CD8-positive, alpha-beta memory T cell (primary cell): ENCODE measurements around the gene OSBPL10. TPM values are rescaled to one million over a fixed set of nuclear protein-coding genes. Genes with fewer than 3 reads are reported as not detected.

Experiments
- CTCF ChIA-PET: fragments of 350-600 bp; sonication (Branson Sonifier 250); formaldehyde crosslinking; loops from one replicate; lab custom pipeline; 2021; ENCODE audit warnings: antibody characterized with exemption; lab: Charles Lee
- POLR2A ChIA-PET: fragments of 350-600 bp; sonication (Branson Sonifier 250); formaldehyde crosslinking; loops from one replicate; lab custom pipeline; 2021; ENCODE audit warnings: antibody characterized with exemption; lab: Charles Lee
- DNase-seq, 5 donors: peaks; one replicate each; pipeline versions ENCODE4 v3.0.0 to v3.0.0-alpha.2; 2020 to 2022; ENCODE audit warnings: mixed read lengths in 1 of 5
- H3K27ac ChIP-seq: one replicate; pipeline ENCODE4 v1.7.0; 2013; ENCODE audit warnings: low read depth, mild to moderate bottlenecking, low read length, moderate library complexity
- H3K27me3 ChIP-seq: 2 replicates; pipeline ENCODE4 v1.7.0; 2013; ENCODE audit warnings: low read length, mild to moderate bottlenecking; ENCODE audit not compliant: insufficient read depth, poor library complexity, severe bottlenecking
- H3K36me3 ChIP-seq: 2 replicates; pipeline ENCODE4 v1.7.0; 2013; ENCODE audit warnings: mild to moderate bottlenecking, low read length, moderate library complexity; ENCODE audit not compliant: insufficient read depth
- H3K4me1 ChIP-seq: 2 replicates; pipeline ENCODE4 v1.7.0; 2013; ENCODE audit warnings: mild to moderate bottlenecking, low read length, moderate library complexity; ENCODE audit not compliant: insufficient read depth
- H3K4me3 ChIP-seq: 2 replicates; pipeline ENCODE4 v1.7.0; 2013; ENCODE audit warnings: mild to moderate bottlenecking, low read length
- H3K9me3 ChIP-seq: 2 replicates; pipeline ENCODE4 v1.7.0; 2013; ENCODE audit warnings: mild to moderate bottlenecking, low read length
- H3K27ac Mint-ChIP-seq, 8 donors: one replicate each; pipeline ENCODE4 v1.8.0; 2020 to 2021; ENCODE audit warnings: mixed read lengths in 8 of 8, mild to moderate bottlenecking in 6 of 8, inconsistent platforms in 3 of 8, moderate library complexity in 3 of 8
- H3K27me3 Mint-ChIP-seq, 2 donors: one replicate each; pipeline ENCODE4 v1.8.0; 2020 to 2021; ENCODE audit warnings: mixed read lengths in 2 of 2, mild to moderate bottlenecking in 1 of 2, moderate library complexity in 1 of 2
- H3K36me3 Mint-ChIP-seq, 3 donors: one replicate each; pipeline ENCODE4 v1.8.0; 2020 to 2021; ENCODE audit warnings: mixed read lengths in 3 of 3, inconsistent platforms in 1 of 3, mild to moderate bottlenecking in 1 of 3
- H3K4me1 Mint-ChIP-seq, 3 donors: one replicate each; pipeline ENCODE4 v1.8.0; 2020 to 2021; ENCODE audit warnings: mixed read lengths in 3 of 3, inconsistent platforms in 1 of 3, mild to moderate bottlenecking in 1 of 3
- H3K4me3 Mint-ChIP-seq, 7 donors: one replicate each; pipeline ENCODE4 v1.8.0; 2020 to 2021; ENCODE audit warnings: mixed read lengths in 7 of 7, mild to moderate bottlenecking in 6 of 7, moderate library complexity in 4 of 7, inconsistent platforms in 2 of 7
- H3K9me3 Mint-ChIP-seq, 5 donors: one replicate each; pipeline ENCODE4 v1.8.0; 2020 to 2022; ENCODE audit warnings: mixed read lengths in 5 of 5, mild to moderate bottlenecking in 3 of 5, moderate library complexity in 2 of 5, inconsistent platforms in 1 of 5
- polyA plus RNA-seq: library from polyadenylated mRNA; unstranded; fragments of 300-500 nt; fragmentation: Illumina TruSeq; gene quantifications from one replicate; pipeline ENCODE4 v1.2.3, GENCODE V29; 2021
- total RNA-seq, 2 experiments: library from RNA; stranded (reverse); gene quantifications; one replicate each; pipeline ENCODE4 v1.2.3, GENCODE V29; 2021

The OSBPL10 gene
- total and polyA plus RNA-seq, 3 experiments from 2014 or later, result 0.12 to 3.0 (median 2.6) TPM

DNA sequence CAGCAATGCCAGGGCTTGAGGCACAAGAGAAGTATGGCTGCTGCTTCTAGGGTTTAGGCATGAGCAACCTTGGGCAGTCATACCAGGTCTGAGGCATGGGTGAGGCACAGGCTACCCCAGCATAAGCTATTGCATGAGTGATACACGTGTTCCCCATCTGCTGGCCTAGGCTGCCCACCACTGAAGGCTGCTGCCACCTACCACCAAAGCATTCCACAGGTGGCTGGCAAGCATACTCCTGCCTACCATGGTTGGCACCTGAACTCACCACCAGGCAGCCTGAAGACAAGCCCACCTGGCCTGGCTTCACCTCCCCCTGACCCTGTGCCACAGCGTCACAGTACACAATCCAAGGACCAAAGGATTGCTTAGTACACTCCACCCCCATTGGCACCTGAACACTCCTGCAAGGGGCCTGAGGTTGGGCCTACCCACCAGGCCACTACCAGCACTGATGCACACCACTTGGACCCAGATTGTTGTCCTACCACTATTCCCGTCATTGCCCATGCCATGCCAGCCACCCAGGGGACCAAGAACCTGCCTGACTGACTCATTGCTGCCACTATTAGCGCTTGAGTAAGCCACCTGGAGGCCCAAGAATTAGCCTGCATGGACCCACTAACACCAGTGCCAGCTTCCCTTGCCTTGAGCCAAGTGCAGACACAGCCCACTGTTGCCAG, 332.6 kb downstream of the OSBPL10 start:
- Mint-ChIP-seq H3K4me1 (peaks cover 0 to 3% (median 0%) of the 10 kb centered on the region in 3 donors), H3K27me3 (no peaks in the 10 kb centered on the region), H3K9me3 (peaks cover 45 to 60% (median 55%) of the 10 kb centered on the region in 5 donors), H3K4me3 (peak overlapping the region in 1 of 7 donors; percentile 1), H3K36me3 (peaks cover 15 to 63% (median 29%) of the 10 kb centered on the region in 3 donors), H3K27ac (no peak overlapping the region)
- Histone ChIP-seq H3K27me3 (no peaks in the 10 kb centered on the region), H3K27ac (no peak overlapping the region), H3K9me3 (peaks cover 32% of the 10 kb centered on the region), H3K4me3 (no peak overlapping the region), H3K36me3 (no peaks in the 10 kb centered on the region), H3K4me1 (no peaks in the 10 kb centered on the region)
- no peak for DNase-seq
- POLR2A ChIA-PET, result no interaction called here
- CTCF ChIA-PET, result no interaction called here

- Mint-ChIP-seq H3K4me1 (peaks cover 0 to 3% (median 2%) of the 10 kb centered on the region in 3 donors), H3K4me3 (no peak overlapping the region), H3K36me3 (peaks cover 15 to 44% (median 26%) of the 10 kb centered on the region in 3 donors), H3K27ac (no peak overlapping the region), H3K27me3 (no peaks in the 10 kb centered on the region), H3K9me3 (peaks cover 23 to 30% (median 25%) of the 10 kb centered on the region in 5 donors)
- H3K4me3 ChIP-seq, result no peak overlapping the region
- H3K36me3 ChIP-seq, result no peaks in the 10 kb centered on the region
- CTCF ChIA-PET, result no interaction called here
- POLR2A ChIA-PET, result no interaction called here
- no peak overlapping the region for H3K27ac ChIP-seq
- peaks cover 10% of the 10 kb centered on the region for H3K9me3 ChIP-seq
- H3K27me3 ChIP-seq, result no peaks in the 10 kb centered on the region
- no peaks in the 10 kb centered on the region for H3K4me1 ChIP-seq
- no peak for DNase-seq
These were observed 335.8 kb downstream of the OSBPL10 start for GRCh38 chr3:31645256-31645655.

DNA sequence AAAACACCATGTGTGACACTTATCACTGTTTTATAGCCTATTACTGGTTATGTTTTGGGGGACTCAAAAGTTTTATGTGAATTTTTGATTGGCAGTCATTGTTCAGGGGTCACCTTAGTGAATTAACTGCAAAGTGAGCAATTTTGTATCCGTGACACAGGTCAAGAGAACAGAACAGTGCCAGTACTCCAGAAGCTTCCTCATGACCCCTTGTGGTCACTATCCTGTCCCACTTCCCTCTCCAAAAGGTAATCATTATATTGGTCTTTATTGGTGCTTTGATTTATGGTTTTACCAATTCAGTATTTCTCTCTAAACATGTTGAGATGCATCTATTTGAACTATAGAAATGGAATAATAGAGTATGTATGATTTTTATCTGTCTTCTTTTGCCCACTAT, 341.2 kb downstream of the OSBPL10 start:
- H3K36me3 Mint-ChIP-seq, result peaks cover 7 to 26% (median 9%) of the 10 kb centered on the region in 3 donors
- POLR2A ChIA-PET, result no interaction called here
- no peaks in the 10 kb centered on the region for H3K27me3 ChIP-seq
- no peaks in the 10 kb centered on the region for H3K9me3 Mint-ChIP-seq
- H3K27me3 Mint-ChIP-seq, result no peaks in the 10 kb centered on the region
- DNase-seq, result no peak
- H3K4me3 ChIP-seq, result no peak overlapping the region
- H3K4me1 ChIP-seq, result peaks cover 29% of the 10 kb centered on the region
- peaks cover 27 to 38% (median 28%) of the 10 kb centered on the region in 3 donors for H3K4me1 Mint-ChIP-seq
- H3K4me3 Mint-ChIP-seq, result no peak overlapping the region
- CTCF ChIA-PET, result no interaction called here
- H3K36me3 ChIP-seq, result no peaks in the 10 kb centered on the region
- H3K9me3 ChIP-seq, result no peaks in the 10 kb centered on the region
- H3K27ac Mint-ChIP-seq, result peak overlapping the region in 1 of 8 donors; percentile 70
- no peak overlapping the region for H3K27ac ChIP-seq

DNA sequence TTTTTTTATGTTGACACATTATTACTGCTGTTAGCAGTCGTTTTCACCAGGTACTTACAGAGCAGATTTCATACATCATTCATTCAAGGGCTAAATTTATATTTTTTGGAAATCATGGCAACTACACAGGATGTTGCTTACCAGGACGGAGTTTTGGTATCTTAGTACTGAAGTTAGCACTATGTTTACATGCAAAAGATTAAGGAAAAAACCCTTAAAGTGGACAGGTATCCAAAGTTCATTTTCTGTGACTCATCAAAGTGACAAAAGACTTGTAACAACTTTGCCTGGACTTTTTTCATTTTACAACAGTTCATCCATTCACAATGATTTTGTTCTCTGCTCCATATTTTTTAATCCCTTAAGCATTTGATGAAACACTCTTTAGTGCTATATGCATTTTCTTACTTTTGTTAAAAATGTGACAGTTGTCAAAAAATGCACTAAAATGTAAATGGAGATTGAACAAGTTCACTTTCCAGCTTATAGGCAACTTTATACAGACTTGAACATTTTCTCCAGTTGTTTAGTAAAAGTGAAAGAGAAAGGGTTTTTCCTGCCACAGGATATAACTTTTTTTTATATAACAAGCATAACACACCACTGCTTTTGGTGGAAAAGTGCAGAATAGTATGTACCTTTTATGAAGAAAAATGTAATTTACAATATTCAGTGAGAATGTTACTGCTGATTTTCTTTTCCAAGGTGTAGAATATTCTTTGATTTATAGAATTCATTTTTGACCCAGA, 344.2 kb downstream of the OSBPL10 start:
- Histone ChIP-seq H3K4me3 (peak overlapping the region; percentile 10), H3K27ac (no peak overlapping the region), H3K4me1 (peaks cover 34% of the 10 kb centered on the region), H3K9me3 (no peaks in the 10 kb centered on the region), H3K27me3 (no peaks in the 10 kb centered on the region), H3K36me3 (peaks cover 4% of the 10 kb centered on the region)
- Mint-ChIP-seq H3K4me1 (peaks cover 38 to 52% (median 50%) of the 10 kb centered on the region in 3 donors), H3K27me3 (no peaks in the 10 kb centered on the region), H3K9me3 (no peaks in the 10 kb centered on the region), H3K36me3 (peaks cover 3 to 43% (median 14%) of the 10 kb centered on the region in 3 donors), H3K4me3 (peak overlapping the region in 5 of 7 donors; percentile 46 to 77 (median 63)), H3K27ac (peak overlapping the region in 7 of 8 donors; percentile 75 to 88 (median 82))
- ChIA-PET POLR2A (no interaction called here), CTCF (interaction anchor here (0.8 to 1.3 kb wide), 2 partner anchors 10 to 91 kb away, joined by 3 read pairs; no protein-coding TSS in a partner anchor)
- DNase-seq, result peak in 2 of 5 donors; percentile 7 to 17

- H3K9me3 Mint-ChIP-seq, result no peaks in the 10 kb centered on the region
- H3K4me1 ChIP-seq, result peaks cover 34% of the 10 kb centered on the region
- peaks cover 4% of the 10 kb centered on the region for H3K36me3 ChIP-seq
- H3K27ac ChIP-seq, result no peak overlapping the region
- no peaks in the 10 kb centered on the region for H3K27me3 ChIP-seq
- no peaks in the 10 kb centered on the region for H3K27me3 Mint-ChIP-seq
- ChIA-PET CTCF (interaction anchor here (0.8 kb wide), 1 partner anchor 90 kb away, joined by 3 read pairs; no protein-coding TSS in a partner anchor), POLR2A (no interaction called here)
- H3K4me3 Mint-ChIP-seq, result peak overlapping the region in 4 of 7 donors; percentile 47 to 77 (median 64)
- DNase-seq, result no peak
- H3K9me3 ChIP-seq, result no peaks in the 10 kb centered on the region
- H3K36me3 Mint-ChIP-seq, result peaks cover 3 to 51% (median 17%) of the 10 kb centered on the region in 3 donors
- no peak overlapping the region for H3K4me3 ChIP-seq
- peaks cover 38 to 50% (median 49%) of the 10 kb centered on the region in 3 donors for H3K4me1 Mint-ChIP-seq
- H3K27ac Mint-ChIP-seq, result peak overlapping the region; percentile 44 to 88 (median 81)
These were observed 345.0 kb downstream of the OSBPL10 start for GRCh38 chr3:31636049-31636448.

DNA sequence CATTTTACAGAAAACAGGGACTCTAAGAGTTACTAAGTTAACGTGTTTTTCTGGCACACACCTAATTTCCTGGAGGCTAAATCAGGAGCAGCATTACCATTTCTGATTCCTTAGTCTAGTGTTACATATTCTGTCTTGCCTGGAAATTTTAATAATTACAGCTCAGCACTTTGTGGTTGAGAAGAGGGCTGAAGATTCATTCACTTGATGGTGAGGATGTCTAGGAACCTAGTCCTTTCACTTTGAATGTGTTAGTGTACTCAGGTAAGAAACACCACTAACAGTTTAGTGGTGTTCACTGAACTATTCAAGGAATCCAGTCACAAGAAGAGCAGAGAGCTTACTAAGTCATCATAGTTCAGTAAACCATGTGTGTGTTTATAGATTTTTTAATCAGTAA, 345.5 kb downstream of the OSBPL10 start:
- CTCF ChIA-PET, result interaction anchor here (0.8 kb wide), 1 partner anchor 90 kb away, joined by 3 read pairs; no protein-coding TSS in a partner anchor
- DNase-seq, result no peak

GRCh38 chr3:31634476-31634875, 346.6 kb downstream of the OSBPL10 start:
- no peaks in the 10 kb centered on the region for H3K27me3 ChIP-seq
- Mint-ChIP-seq H3K27me3 (no peaks in the 10 kb centered on the region), H3K27ac (peak overlapping the region; percentile 14 to 88 (median 58)), H3K4me3 (peak overlapping the region in 1 of 7 donors; percentile 49), H3K9me3 (no peaks in the 10 kb centered on the region), H3K4me1 (peaks cover 41 to 60% (median 49%) of the 10 kb centered on the region in 3 donors), H3K36me3 (peaks cover 15 to 66% (median 26%) of the 10 kb centered on the region in 3 donors)
- no peak overlapping the region for H3K4me3 ChIP-seq
- H3K27ac ChIP-seq, result no peak overlapping the region
- peaks cover 34% of the 10 kb centered on the region for H3K4me1 ChIP-seq
- no peaks in the 10 kb centered on the region for H3K9me3 ChIP-seq
- peaks cover 8% of the 10 kb centered on the region for H3K36me3 ChIP-seq
- DNase-seq, result no peak
- ChIA-PET CTCF (no interaction called here), POLR2A (no interaction called here)

More for the DNA sequence above, 345.5 kb downstream of the OSBPL10 start:
- no peak overlapping the region for H3K27ac ChIP-seq
- Mint-ChIP-seq H3K9me3 (no peaks in the 10 kb centered on the region), H3K4me3 (peak overlapping the region in 3 of 7 donors; percentile 20 to 62 (median 47)), H3K36me3 (peaks cover 5 to 55% (median 18%) of the 10 kb centered on the region in 3 donors), H3K27ac (peak overlapping the region; percentile 44 to 88 (median 81)), H3K4me1 (peaks cover 38 to 51% (median 49%) of the 10 kb centered on the region in 3 donors), H3K27me3 (no peaks in the 10 kb centered on the region)
- no peaks in the 10 kb centered on the region for H3K9me3 ChIP-seq
- H3K27me3 ChIP-seq, result no peaks in the 10 kb centered on the region
- peaks cover 4% of the 10 kb centered on the region for H3K36me3 ChIP-seq
- H3K4me3 ChIP-seq, result no peak overlapping the region
- POLR2A ChIA-PET, result no interaction called here
- peaks cover 34% of the 10 kb centered on the region for H3K4me1 ChIP-seq
